HEK293 (cell line): Measurements from ENCODE around the gene TBL1XR1.

ENCODE experiments used
- CTCF ChIA-PET: fragments of 350-600 bp; formaldehyde crosslinking; extraction: SDS; loops from one replicate; lab custom pipeline; 2021; ENCODE audit warnings: antibody characterized with exemption; lab: Yijun Ruan, JAX
- POLR2A ChIA-PET: fragments of 300-600 bp; formaldehyde crosslinking; extraction: SDS; loops from one replicate; lab custom pipeline; 2020; ENCODE audit warnings: antibody characterized with exemption, inconsistent platforms; lab: Yijun Ruan, JAX
- H3K27ac ChIP-seq: fragments of 200-500 bp; sonication (Bioruptor generic); 2 replicates; pipeline ENCODE4 v1.5.1; 2014; ENCODE audit warnings: low read depth, low read length, control low read depth, inconsistent platforms; ENCODE audit errors: extremely low read depth
- H3K36me3 ChIP-seq, 2 experiments: fragments of 200-500 bp in 1 of 2; sonication (Bioruptor generic) in 1 of 2; 1 replicate in 1 of 2; 2 replicates in 1 of 2; pipeline ENCODE4 v1.5.1; 2014 to 2017; ENCODE audit warnings: inconsistent platforms in 2 of 2, low read length in 2 of 2; ENCODE audit not compliant: control insufficient read depth in 2 of 2, insufficient read depth in 1 of 2
- H3K4me1 ChIP-seq: fragments of 200-500 bp; sonication (Bioruptor generic); 2 replicates; pipeline ENCODE4 v1.5.1; 2014; ENCODE audit warnings: mild to moderate bottlenecking, low read length, inconsistent platforms; ENCODE audit not compliant: control insufficient read depth, insufficient read depth
- H3K4me3 ChIP-seq: 2 replicates; pipeline ENCODE4 v1.5.1; 2011; ENCODE audit warnings: low read depth, mild to moderate bottlenecking, control low read depth, low read length, moderate library complexity
- H3K9me3 ChIP-seq: fragments of 200-500 bp; sonication (Bioruptor generic); 2 replicates; pipeline ENCODE4 v1.5.1; 2014; ENCODE audit warnings: low read depth, low read length, inconsistent platforms; ENCODE audit not compliant: control insufficient read depth, insufficient read depth
- GLIS1 ChIP-seq: fragments of 450-650 bp; formaldehyde crosslinking; IDR thresholded peaks from 2 replicates; pipeline ENCODE4 v1.5.1; 2016; ENCODE audit warnings: missing biosample characterization, missing genetic modification characterization
- KLF7 ChIP-seq: fragments of 450-650 bp; formaldehyde crosslinking; IDR thresholded peaks from 2 replicates; pipeline ENCODE4 v1.5.1; 2016; ENCODE audit warnings: missing biosample characterization, missing genetic modification characterization, borderline replicate concordance
- YY2 ChIP-seq: fragments of 450-650 bp; formaldehyde crosslinking; IDR thresholded peaks from 2 replicates; pipeline ENCODE4 v1.5.1; 2016; ENCODE audit warnings: missing biosample characterization, missing genetic modification characterization
- ZBTB1 ChIP-seq: fragments of 450-650 bp; formaldehyde crosslinking; IDR thresholded peaks from 2 replicates; pipeline ENCODE4 v1.5.1; 2016; ENCODE audit warnings: missing biosample characterization, missing genetic modification characterization
- ZFP69B ChIP-seq: fragments of 450-650 bp; formaldehyde crosslinking; IDR thresholded peaks from 2 replicates; pipeline ENCODE4 v1.5.1; 2016; ENCODE audit warnings: missing biosample characterization, missing genetic modification characterization
- ZNF138 ChIP-seq: fragments of 450-650 bp; formaldehyde crosslinking; IDR thresholded peaks from 2 replicates; pipeline ENCODE4 v1.5.1; 2016; ENCODE audit warnings: missing biosample characterization, missing genetic modification characterization, borderline replicate concordance
- ZNF169 ChIP-seq: fragments of 450-650 bp; formaldehyde crosslinking; IDR thresholded peaks from 2 replicates; pipeline ENCODE4 v1.5.1; 2016; ENCODE audit warnings: missing biosample characterization, missing genetic modification characterization
- ZNF24 ChIP-seq: fragments of 450-650 bp; formaldehyde crosslinking; IDR thresholded peaks from 2 replicates; pipeline ENCODE4 v1.5.1; 2016; ENCODE audit warnings: missing biosample characterization, missing genetic modification characterization
- ZNF521 ChIP-seq: fragments of 450-650 bp; formaldehyde crosslinking; IDR thresholded peaks from 2 replicates; pipeline ENCODE4 v1.5.1; 2017; ENCODE audit warnings: missing biosample characterization, mild to moderate bottlenecking, missing genetic modification characterization
- ZNF600 ChIP-seq: fragments of 450-650 bp; formaldehyde crosslinking; IDR thresholded peaks from 2 replicates; pipeline ENCODE4 v1.5.1; 2016; ENCODE audit warnings: missing biosample characterization, missing genetic modification characterization
- ZNF624 ChIP-seq: fragments of 450-650 bp; formaldehyde crosslinking; IDR thresholded peaks from 2 replicates; pipeline ENCODE4 v1.5.1; 2017; ENCODE audit warnings: missing biosample characterization, missing genetic modification characterization
- ZNF626 ChIP-seq: fragments of 450-650 bp; sonication (Bioruptor Pico); formaldehyde crosslinking; IDR thresholded peaks from 2 replicates; pipeline ENCODE4 v1.5.1; 2018; ENCODE audit warnings: missing biosample characterization, missing genetic modification characterization, inconsistent platforms
- ZNF629 ChIP-seq: fragments of 450-650 bp; formaldehyde crosslinking; IDR thresholded peaks from 2 replicates; pipeline ENCODE4 v1.5.1; 2017; ENCODE audit warnings: missing biosample characterization, missing genetic modification characterization
- ZNF670 ChIP-seq: fragments of 450-650 bp; formaldehyde crosslinking; IDR thresholded peaks from 2 replicates; pipeline ENCODE4 v1.5.1; 2016; ENCODE audit warnings: missing biosample characterization, missing genetic modification characterization, low read depth
- TF ChIP-seq, protein P1 (sequence below): fragments of 450-650 bp; formaldehyde crosslinking; IDR thresholded peaks from 2 replicates; pipeline ENCODE4 v1.5.1; 2016; ENCODE audit warnings: missing biosample characterization, missing genetic modification characterization, borderline replicate concordance
- TF ChIP-seq, protein P2 (sequence below): fragments of 450-650 bp; formaldehyde crosslinking; IDR thresholded peaks from 2 replicates; pipeline ENCODE4 v1.5.1; 2016; ENCODE audit warnings: missing biosample characterization, missing genetic modification characterization
- TF ChIP-seq, protein P3 (sequence below): fragments of 450-650 bp; formaldehyde crosslinking; IDR thresholded peaks from 2 replicates; pipeline ENCODE4 v1.5.1; 2016; ENCODE audit warnings: missing biosample characterization, missing genetic modification characterization
- TF ChIP-seq, protein P4 (sequence below): fragments of 450-650 bp; formaldehyde crosslinking; IDR thresholded peaks from 2 replicates; pipeline ENCODE4 v1.5.1; 2016; ENCODE audit warnings: missing biosample characterization, missing genetic modification characterization
- TF ChIP-seq, protein P5 (sequence below): fragments of 450-650 bp; formaldehyde crosslinking; IDR thresholded peaks from 2 replicates; pipeline ENCODE4 v1.5.1; 2016; ENCODE audit warnings: missing biosample characterization, missing genetic modification characterization

The TBL1XR1 gene

DNA sequence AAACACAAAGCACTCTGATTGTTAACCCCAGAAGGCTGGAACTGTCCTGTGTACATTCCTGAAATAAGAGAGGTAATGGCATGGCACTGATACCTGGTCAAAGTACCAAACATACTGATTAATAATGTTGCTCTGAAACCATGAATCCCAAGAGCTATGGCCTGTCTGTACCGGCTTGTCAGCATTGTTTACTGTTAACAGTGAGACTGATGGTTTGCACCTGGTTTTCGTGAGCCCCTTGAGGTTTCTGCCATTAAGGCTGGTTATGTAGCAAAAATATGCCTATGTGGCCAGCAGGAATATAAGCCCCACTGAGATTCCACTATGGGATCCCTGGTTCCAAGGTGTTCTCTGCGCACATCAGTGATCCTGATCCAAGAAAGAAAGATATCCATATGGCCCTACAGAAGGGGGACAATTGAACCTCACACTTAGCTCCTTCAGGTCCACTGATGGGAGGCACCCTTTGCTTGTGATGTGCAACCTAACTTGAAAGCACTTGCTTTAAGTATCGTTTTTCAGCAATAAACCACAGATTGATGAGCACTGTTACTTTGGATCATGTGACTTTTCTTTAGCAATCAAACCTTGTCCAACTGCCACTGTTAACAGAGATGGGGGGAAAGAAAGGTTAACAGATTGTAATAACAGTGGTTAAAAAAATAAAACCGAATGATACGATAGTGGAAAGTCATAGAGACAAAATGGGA, 65.2 kb downstream of the TBL1XR1 start:
- no peak overlapping the region for H3K27ac ChIP-seq
- H3K36me3 ChIP-seq = peaks cover 0 to 3% of the 10 kb centered on the region in 2 experiments; a peak in 1 of 3 replicates
- TF ChIP-seq, protein P1, sequence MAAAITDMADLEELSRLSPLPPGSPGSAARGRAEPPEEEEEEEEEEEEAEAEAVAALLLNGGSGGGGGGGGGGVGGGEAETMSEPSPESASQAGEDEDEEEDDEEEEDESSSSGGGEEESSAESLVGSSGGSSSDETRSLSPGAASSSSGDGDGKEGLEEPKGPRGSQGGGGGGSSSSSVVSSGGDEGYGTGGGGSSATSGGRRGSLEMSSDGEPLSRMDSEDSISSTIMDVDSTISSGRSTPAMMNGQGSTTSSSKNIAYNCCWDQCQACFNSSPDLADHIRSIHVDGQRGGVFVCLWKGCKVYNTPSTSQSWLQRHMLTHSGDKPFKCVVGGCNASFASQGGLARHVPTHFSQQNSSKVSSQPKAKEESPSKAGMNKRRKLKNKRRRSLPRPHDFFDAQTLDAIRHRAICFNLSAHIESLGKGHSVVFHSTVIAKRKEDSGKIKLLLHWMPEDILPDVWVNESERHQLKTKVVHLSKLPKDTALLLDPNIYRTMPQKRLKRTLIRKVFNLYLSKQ (tag by site-specific recombination) = no peak
- TF ChIP-seq ZNF629 (no peak), GLIS1 (no peak), ZNF521 (tag by site-specific recombination) (no peak), ZNF138 (no peak), ZBTB1 (tag by site-specific recombination) (no peak), KLF7 (no peak), ZNF626 (no peak), ZNF169 (no peak), ZNF624 (tag by site-specific recombination) (no peak), ZFP69B (tag by site-specific recombination) (no peak), ZNF24 (tag by site-specific recombination) (no peak), ZNF600 (tag by site-specific recombination) (no peak), YY2 (tag by site-specific recombination) (no peak), ZNF670 (no peak)
- TF ChIP-seq, protein P2, sequence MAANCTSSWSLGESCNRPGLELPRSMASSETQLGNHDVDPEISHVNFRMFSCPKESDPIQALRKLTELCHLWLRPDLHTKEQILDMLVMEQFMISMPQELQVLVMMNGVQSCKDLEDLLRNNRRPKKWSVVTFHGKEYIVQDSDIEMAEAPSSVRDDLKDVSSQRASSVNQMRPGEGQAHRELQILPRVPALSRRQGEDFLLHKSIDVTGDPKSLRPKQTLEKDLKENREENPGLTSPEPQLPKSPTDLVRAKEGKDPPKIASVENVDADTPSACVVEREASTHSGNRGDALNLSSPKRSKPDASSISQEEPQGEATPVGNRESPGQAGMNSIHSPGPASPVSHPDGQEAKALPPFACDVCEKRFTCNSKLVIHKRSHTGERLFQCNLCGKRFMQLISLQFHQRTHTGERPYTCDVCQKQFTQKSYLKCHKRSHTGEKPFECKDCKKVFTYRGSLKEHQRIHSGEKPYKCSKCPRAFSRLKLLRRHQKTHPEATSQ (tag by site-specific recombination) = no peak
- TF ChIP-seq, protein P3, sequence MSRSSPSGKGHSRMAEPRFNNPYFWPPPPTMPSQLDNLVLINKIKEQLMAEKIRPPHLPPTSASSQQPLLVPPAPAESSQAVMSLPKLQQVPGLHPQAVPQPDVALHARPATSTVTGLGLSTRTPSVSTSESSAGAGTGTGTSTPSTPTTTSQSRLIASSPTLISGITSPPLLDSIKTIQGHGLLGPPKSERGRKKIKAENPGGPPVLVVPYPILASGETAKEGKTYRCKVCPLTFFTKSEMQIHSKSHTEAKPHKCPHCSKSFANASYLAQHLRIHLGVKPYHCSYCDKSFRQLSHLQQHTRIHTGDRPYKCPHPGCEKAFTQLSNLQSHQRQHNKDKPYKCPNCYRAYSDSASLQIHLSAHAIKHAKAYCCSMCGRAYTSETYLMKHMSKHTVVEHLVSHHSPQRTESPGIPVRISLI (tag by site-specific recombination) = no peak
- TF ChIP-seq, protein P4, sequence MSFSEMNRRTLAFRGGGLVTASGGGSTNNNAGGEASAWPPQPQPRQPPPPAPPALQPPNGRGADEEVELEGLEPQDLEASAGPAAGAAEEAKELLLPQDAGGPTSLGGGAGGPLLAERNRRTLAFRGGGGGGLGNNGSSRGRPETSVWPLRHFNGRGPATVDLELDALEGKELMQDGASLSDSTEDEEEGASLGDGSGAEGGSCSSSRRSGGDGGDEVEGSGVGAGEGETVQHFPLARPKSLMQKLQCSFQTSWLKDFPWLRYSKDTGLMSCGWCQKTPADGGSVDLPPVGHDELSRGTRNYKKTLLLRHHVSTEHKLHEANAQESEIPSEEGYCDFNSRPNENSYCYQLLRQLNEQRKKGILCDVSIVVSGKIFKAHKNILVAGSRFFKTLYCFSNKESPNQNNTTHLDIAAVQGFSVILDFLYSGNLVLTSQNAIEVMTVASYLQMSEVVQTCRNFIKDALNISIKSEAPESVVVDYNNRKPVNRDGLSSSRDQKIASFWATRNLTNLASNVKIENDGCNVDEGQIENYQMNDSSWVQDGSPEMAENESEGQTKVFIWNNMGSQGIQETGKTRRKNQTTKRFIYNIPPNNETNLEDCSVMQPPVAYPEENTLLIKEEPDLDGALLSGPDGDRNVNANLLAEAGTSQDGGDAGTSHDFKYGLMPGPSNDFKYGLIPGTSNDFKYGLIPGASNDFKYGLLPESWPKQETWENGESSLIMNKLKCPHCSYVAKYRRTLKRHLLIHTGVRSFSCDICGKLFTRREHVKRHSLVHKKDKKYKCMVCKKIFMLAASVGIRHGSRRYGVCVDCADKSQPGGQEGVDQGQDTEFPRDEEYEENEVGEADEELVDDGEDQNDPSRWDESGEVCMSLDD (tag by site-specific recombination) = no peak
- TF ChIP-seq, protein P5, sequence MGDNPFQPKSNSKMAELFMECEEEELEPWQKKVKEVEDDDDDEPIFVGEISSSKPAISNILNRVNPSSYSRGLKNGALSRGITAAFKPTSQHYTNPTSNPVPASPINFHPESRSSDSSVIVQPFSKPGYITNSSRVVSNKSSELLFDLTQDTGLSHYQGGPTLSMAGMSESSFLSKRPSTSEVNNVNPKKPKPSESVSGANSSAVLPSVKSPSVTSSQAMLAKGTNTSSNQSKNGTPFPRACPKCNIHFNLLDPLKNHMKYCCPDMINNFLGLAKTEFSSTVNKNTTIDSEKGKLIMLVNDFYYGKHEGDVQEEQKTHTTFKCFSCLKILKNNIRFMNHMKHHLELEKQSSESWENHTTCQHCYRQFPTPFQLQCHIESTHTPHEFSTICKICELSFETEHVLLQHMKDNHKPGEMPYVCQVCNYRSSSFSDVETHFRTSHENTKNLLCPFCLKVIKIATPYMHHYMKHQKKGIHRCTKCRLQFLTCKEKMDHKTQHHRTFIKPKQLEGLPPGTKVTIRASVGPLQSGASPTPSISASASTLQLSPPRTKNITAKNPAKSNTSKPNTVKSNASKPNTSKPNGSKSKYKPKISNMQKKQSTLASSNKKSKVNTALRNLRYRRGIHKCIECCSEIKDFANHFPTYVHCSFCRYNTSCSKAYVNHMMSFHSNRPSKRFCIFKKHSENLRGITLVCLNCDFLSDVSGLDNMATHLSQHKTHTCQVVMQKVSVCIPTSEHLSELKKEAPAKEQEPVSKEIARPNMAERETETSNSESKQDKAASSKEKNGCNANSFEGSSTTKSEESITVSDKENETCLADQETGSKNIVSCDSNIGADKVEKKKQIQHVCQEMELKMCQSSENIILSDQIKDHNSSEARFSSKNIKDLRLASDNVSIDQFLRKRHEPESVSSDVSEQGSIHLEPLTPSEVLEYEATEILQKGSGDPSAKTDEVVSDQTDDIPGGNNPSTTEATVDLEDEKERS (tag by site-specific recombination) = no peak
- no peak overlapping the region for H3K4me3 ChIP-seq
- CTCF ChIA-PET = no interaction called here
- no peaks in the 10 kb centered on the region for H3K4me1 ChIP-seq
- H3K9me3 ChIP-seq = no peaks in the 10 kb centered on the region
- POLR2A ChIA-PET = no interaction called here
